ENCODE data around the gene INPP4B.
"Not testable (repeated sequence)": the region's sequence is repeated elsewhere in the genome, so short reads cannot be mapped to it uniquely, and the experiment has no call there.

Gene INPP4B

GRCh38 chr4:142823796-142824195 lies 22.3 kb downstream of the INPP4B start:
- DNase-seq: no peak

GRCh38 chr4:142818476-142818875 lies 27.6 kb downstream of the INPP4B start:
- no peak for DNase-seq

- no peak for DNase-seq
Observed at GRCh38 chr4:142818031-142818430, 28.1 kb downstream of the INPP4B start.

GRCh38 chr4:142817442-142817841 lies 28.7 kb downstream of the INPP4B start:
- DNase-seq: no peak

GRCh38 chr4:142815834-142816233 lies 30.3 kb downstream of the INPP4B start:
- no peak for DNase-seq

- no peak for DNase-seq
Observed at GRCh38 chr4:142813388-142813787, 32.7 kb downstream of the INPP4B start.

GRCh38 chr4:142812091-142812490 lies 34.0 kb downstream of the INPP4B start:
- no peak for DNase-seq

GRCh38 chr4:142811034-142811433 lies 35.1 kb downstream of the INPP4B start:
- DNase-seq: no peak

GRCh38 chr4:142809559-142809958 lies 36.5 kb downstream of the INPP4B start:
- no peak for DNase-seq

GRCh38 chr4:142803879-142804278 lies 42.2 kb downstream of the INPP4B start:
- not testable (repeated sequence) for DNase-seq

GRCh38 chr4:142801966-142802365 lies 44.1 kb downstream of the INPP4B start:
- DNase-seq: no peak

- DNase-seq: no peak
Observed at GRCh38 chr4:142781114-142781513, 65.0 kb downstream of the INPP4B start.

GRCh38 chr4:142778900-142779299 lies 67.2 kb downstream of the INPP4B start:
- DNase-seq: no peak

GRCh38 chr4:142778430-142778829 lies 67.7 kb downstream of the INPP4B start:
- DNase-seq: no peak

- DNase-seq: no peak
Observed at GRCh38 chr4:142777045-142777743, 68.9 kb downstream of the INPP4B start.

GRCh38 chr4:142776026-142776425 lies 70.1 kb downstream of the INPP4B start:
- DNase-seq: no peak

- no peak for DNase-seq
Observed at GRCh38 chr4:142773505-142773904, 72.6 kb downstream of the INPP4B start.

GRCh38 chr4:142762280-142762679 lies 83.8 kb downstream of the INPP4B start:
- DNase-seq: no peak

GRCh38 chr4:142752202-142752786 lies 93.8 kb downstream of the INPP4B start:
- DNase-seq: no peak

GRCh38 chr4:142743121-142743825 lies 102.8 kb downstream of the INPP4B start:
- DNase-seq: no peak

- no peak for DNase-seq
Observed at GRCh38 chr4:142741995-142742394, 104.1 kb downstream of the INPP4B start.

- no peak for DNase-seq
Observed at GRCh38 chr4:142728233-142728632, 117.9 kb downstream of the INPP4B start.

GRCh38 chr4:142727149-142727548 lies 119.0 kb downstream of the INPP4B start:
- DNase-seq: no peak

- DNase-seq: no peak
Observed at GRCh38 chr4:142725886-142726285, 120.2 kb downstream of the INPP4B start.
